ENCODE measurements around the gene ABI1.

ABI1 gene

DNA sequence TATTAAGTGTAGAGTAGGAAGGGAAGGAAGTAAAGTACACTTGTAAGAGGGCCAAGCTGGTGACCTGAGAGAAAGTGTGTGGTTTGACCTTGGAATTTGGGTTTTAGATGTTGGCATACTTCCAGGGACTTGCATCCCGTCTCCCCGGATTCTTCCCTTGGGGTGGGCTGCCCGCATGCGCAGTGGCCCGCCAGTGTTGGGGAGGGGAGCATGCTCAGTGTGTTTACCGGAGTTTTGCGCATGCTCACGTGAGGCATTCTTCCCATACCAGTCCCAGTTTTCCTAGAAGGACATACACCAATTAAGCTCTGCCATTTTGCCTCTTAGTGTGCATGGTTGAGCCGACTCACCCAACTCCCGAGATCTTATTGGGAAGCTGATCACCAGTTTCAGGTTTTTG lies 153.8 kb downstream of the ABI1 start:
- no peak for DNase-seq

DNA sequence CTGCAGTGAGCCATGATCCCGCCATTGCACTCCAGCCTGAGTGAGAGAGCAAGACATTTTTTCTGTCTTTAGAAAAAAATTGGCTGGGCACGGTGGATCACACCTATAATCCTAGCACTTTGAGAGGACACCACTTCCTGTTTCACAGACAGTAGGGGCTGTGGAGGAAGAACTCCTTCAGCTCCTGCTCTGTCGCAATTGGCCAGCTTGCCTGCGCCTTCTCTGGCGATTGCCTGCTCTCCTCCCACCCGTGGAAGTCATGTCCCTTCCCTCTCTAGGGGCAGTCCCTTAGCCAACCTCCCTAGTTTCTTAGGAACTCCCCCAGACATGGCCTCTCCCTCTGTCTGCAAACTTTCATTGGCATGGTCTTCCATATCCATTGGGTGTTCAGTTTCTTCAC lies 154.6 kb downstream of the ABI1 start:
- DNase-seq = peak; percentile 93

DNA sequence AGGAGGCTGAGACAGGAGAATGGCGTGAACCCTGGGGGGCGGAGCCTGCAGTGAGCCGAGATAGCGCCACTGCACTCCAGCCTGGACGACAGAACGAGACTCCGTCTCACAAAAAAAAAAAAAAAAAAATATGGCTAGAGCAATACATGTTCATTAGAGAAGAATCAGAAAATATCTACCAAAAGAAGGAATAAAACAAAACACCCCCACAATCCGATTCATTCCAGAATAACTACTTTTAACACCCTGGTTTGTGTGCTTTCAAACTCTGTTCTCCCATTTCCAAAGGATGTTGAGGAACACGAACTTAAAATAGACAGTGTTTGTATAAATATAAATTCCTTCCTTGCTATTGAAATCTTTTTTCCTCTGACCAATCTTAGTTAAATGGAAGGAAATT lies 156.8 kb downstream of the ABI1 start:
- no peak for DNase-seq

DNA sequence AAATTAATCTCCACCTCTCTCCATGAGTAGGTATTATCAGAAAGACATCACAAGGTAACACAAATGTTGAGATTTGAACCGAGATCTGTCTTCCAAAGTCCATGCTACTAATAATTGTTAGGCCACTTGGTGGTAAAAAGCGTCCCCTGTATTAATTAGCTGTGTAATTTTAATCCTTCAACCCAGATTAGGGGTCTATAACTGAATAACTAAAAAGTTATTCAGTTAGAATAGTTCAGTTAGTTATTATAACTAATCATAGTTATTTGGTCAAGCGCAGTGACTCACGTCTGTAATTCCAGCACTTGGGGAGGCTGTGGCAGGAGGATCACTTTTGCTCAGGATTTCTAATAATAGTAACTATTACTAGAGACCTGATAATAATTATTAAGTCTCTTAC lies 157.7 kb downstream of the ABI1 start:
- DNase-seq = no peak

DNA sequence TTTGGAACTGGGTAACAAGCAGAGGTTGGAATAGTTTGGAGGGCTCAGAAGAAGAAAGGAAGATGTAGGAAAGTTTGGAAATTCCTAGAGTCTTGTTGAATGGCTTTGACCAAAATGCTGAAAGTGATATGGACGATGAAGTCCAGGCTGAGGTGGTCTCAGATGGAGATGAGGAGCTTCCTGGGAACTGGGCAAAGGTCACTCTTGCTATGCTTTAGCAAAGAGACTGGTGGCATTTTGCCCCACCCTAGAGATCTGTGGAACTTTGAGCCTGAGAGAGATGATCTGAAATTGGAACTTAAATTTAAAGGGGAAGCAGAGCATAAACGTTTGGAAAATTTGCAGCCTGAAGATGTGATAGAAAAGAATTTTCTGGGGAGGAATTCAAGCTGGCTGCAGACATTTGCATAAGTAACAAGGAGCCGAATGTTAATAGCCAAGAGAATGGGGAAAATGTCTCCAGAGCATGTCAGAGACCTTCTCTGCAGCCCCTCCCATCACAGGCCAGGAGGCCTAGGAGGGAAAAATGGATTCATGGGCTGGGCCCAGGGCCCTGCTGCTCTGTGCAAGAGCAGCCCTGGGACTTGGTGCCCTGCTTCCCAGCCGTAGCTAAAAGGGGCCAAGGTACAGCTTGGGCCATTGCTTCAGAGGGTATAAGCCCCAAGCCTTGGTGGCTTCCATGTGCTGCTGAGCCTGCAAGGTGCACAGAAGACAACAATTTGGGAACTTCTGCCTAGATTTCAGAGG lies 159.7 kb downstream of the ABI1 start:
- no peak for DNase-seq

DNA sequence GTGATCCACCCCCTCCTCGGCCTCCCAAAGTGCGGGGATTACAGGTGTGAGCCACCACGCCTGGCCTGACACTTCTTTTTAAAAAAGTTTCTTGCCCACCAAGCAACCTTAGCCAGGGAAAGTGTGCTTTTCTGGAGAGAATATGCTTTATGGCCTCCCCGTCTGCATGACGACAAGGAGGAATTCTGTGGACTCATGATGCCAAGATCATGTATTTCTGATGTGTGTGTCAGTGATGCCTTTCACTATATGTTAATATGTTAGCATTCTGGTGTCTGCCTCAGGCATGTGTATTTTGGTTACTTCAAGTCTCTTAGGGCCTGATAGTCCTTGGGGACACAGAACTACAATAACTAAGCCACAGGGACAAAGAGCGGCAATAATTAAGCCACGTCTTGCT lies 161.1 kb downstream of the ABI1 start:
- no peak for DNase-seq

DNA sequence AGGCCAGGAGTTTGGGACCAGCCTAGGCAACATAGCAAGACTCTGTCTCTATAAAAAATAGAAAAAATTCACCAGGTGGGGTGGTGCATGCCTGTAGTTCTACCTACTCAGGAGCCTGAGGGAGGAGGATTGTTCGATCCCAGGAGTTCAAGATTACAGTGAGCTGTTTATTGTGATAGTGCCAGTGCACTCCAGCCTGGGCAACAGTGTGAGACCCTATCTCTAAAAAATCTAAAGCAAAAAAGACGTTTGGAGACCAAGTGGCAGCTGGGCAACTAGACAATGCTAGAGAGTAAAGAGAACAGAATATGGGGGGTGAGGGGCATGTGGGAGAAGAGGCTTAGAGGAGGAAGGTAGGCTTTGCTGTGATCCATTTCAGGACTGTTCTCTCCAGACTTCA lies 161.8 kb downstream of the ABI1 start:
- no peak for DNase-seq

DNA sequence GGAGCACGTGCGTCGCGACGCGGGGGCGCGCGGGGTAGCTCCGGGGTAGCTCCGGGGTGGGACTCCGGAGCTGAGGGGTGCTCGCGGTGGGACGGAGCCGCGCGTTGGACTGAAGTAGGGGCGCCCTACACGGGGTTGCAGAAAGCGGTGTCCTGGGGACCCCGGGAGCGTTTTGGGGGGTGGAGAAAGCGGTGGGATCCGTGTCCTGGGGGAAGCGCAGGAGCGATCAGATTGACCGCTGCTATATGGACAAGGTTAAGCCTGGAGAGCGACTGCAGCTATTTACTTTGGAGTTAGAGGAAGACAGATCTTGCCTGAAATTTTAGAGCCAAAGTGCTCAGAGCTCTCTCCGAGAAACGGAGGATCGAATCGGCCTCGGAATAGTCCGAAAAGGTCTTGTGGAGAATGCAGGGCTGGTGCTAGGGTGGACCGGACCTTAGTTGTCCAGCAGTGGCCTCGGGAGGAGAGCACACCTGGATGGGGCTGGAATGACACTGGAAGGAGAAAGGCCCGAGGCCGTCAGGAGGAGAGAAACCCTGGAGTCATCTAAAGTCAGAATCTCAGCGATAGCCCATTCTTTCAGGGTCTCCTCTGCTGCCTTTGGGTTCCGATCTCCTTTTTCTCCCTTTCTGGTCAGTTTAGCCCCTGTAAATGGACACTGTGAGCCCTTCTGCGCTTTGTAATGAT lies 162.7 kb downstream of the ABI1 start:
- no peak for DNase-seq

DNA sequence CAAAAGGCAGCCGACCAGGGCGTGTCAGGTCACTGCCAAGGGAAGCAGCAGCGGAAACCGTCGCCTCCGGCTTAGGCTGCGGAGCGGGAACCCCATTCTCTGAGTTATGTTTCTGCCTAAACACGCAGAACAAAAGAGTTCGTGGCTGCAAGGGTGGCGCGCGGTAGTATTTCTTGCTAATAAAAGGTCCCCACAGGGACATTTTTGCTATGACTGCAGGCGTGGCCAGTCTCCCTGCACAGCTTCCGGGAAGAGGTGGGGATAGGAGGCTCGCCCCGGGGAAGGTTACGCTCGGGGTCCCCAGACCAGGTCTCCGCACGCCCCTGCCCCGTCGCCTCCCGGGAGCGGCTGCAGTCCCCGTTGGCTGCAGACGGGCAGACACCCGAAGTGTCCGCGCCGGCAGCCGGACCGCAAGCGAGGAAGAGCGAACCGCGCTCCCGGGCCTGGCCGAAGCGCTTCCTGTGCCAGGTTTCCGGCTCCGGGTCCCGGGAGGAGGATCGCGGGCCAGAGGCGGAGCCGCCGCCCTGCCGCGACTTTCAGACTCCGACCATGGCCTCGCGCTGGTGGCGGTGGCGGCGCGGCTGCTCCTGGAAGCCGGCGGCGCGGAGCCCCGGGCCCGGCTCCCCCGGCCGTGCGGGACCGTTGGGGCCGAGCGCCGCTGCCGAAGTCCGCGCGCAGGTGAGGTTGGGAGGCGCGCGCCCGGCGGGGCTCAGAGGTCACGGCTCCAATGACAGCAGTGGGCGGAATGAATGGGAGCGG lies 163.4 kb downstream of the ABI1 start, which contains the start of gene PDSS1:
PDSS1 (plus strand) TSS at position 539 of the 759 bp plus-strand sequence; CDS start at position 550, 11 bp downstream.
- DNase-seq = peak; percentile 65

DNA sequence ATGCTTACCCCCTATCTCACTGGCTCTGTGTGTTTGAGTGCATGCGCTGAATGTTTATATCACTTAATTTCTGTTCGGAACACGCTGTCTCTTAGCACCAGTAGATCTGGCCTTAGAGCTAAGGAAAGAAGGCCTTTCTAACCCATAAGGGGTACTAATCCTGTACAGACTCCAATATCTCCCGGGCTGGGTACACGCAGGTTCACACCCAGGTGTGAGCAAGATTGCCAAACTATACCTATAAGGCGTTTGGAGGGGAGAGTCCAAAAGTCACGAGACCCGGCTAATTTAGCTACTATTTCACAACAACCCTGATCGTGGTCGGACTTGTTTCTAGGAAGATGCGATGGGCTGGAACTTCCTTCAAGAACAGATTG lies 164.0 kb downstream of the ABI1 start:
- DNase-seq = peak; percentile 94

Measured in MV-4-11 (cell line).